ENCODE results near the gene PTRHD1.

PTRHD1 gene

GRCh38 chr2:24818721-24819167, 25.6 kb upstream of the PTRHD1 start:
- no peak for DNase-seq (ENCODE audit: extremely low read depth, low read depth)
- TF ChIP-seq, protein P1, sequence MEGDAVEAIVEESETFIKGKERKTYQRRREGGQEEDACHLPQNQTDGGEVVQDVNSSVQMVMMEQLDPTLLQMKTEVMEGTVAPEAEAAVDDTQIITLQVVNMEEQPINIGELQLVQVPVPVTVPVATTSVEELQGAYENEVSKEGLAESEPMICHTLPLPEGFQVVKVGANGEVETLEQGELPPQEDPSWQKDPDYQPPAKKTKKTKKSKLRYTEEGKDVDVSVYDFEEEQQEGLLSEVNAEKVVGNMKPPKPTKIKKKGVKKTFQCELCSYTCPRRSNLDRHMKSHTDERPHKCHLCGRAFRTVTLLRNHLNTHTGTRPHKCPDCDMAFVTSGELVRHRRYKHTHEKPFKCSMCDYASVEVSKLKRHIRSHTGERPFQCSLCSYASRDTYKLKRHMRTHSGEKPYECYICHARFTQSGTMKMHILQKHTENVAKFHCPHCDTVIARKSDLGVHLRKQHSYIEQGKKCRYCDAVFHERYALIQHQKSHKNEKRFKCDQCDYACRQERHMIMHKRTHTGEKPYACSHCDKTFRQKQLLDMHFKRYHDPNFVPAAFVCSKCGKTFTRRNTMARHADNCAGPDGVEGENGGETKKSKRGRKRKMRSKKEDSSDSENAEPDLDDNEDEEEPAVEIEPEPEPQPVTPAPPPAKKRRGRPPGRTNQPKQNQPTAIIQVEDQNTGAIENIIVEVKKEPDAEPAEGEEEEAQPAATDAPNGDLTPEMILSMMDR (IDR thresholded peaks at IDR 0.05; ENCODE audit: low read depth, low read length, missing control alignments), result no peak
- no peak overlapping the region for H3K4me3 ChIP-seq (replicated peaks; ENCODE audit: low read depth, low read length)

GRCh38 chr2:24816884-24817283, 23.7 kb upstream of the PTRHD1 start:
- TF ChIP-seq, protein P1 (IDR thresholded peaks at IDR 0.05; ENCODE audit: low read depth, low read length, missing control alignments), result no peak
- DNase-seq (ENCODE audit: extremely low read depth, low read depth), result no peak
- no peak overlapping the region for H3K4me3 ChIP-seq (replicated peaks; ENCODE audit: low read depth, low read length)

GRCh38 chr2:24816404-24816803, 23.2 kb upstream of the PTRHD1 start:
- DNase-seq (ENCODE audit: extremely low read depth, low read depth), result no peak
- TF ChIP-seq, protein P1 (IDR thresholded peaks at IDR 0.05; ENCODE audit: low read depth, low read length, missing control alignments), result no peak
- H3K4me3 ChIP-seq (replicated peaks; ENCODE audit: low read depth, low read length), result no peak overlapping the region

DNA sequence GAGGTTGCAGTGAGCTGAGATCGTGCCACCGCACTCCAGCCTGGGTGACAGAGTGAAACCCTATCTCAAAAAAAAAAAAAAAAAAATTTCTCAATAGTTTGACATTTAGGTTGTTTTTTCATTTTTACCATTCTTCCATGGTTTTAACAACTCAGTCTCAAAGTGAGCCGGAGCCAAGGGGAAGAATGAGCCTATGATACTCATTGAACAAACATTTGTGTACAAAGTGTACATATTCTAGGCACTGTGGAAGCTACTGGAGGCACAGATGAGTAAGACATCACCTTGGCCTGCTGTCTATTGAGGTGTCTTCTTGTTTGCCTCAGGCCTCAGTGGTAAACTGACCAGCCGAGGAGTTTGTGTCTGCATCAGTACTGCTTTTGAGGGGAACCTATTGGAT, 22.0 kb upstream of the PTRHD1 start:
- no peak for DNase-seq (ENCODE audit: extremely low read depth, low read depth)
- no peak overlapping the region for H3K4me3 ChIP-seq (replicated peaks; ENCODE audit: low read depth, low read length)
- TF ChIP-seq, protein P1 (IDR thresholded peaks at IDR 0.05; ENCODE audit: low read depth, low read length, missing control alignments), result no peak

- H3K4me3 ChIP-seq (replicated peaks; ENCODE audit: low read depth, low read length), result no peak overlapping the region
- TF ChIP-seq, protein P1 (IDR thresholded peaks at IDR 0.05; ENCODE audit: low read depth, low read length, missing control alignments), result no peak
- no peak for DNase-seq (ENCODE audit: extremely low read depth, low read depth)
Measured at GRCh38 chr2:24814516-24814915, 21.3 kb upstream of the PTRHD1 start.

- DNase-seq (ENCODE audit: extremely low read depth, low read depth), result no peak
- TF ChIP-seq, protein P1 (IDR thresholded peaks at IDR 0.05; ENCODE audit: low read depth, low read length, missing control alignments), result no peak
- no peak overlapping the region for H3K4me3 ChIP-seq (replicated peaks; ENCODE audit: low read depth, low read length)
Measured at GRCh38 chr2:24813691-24814137, 20.5 kb upstream of the PTRHD1 start.
